Neural cell (in vitro differentiated cells): ENCODE data around the gene ADCY5. TPM values are rescaled to one million over a fixed set of nuclear protein-coding genes. Genes with fewer than 3 reads are reported as not detected.

Source experiments
- H2AFZ ChIP-seq: fragments of 200-600, 300-800 bp; sonication (generic), shearing (Covaris generic); 2 replicates; pipeline ENCODE4 v1.6.0; 2014; ENCODE audit warnings: low read depth, mild to moderate bottlenecking, antibody characterized with exemption, low read length, moderate library complexity
- H3F3A ChIP-seq: fragments of 200-600 bp; shearing (Covaris generic); 2 replicates; pipeline ENCODE4 v1.6.1; 2016; ENCODE audit warnings: mild to moderate bottlenecking, moderate library complexity, mixed read lengths, antibody characterized with exemption, low read length; ENCODE audit not compliant: insufficient read depth, poor library complexity, severe bottlenecking
- H3K27ac ChIP-seq: fragments of 200-600, 300-800 bp; sonication (generic), shearing (Covaris generic); 2 replicates; pipeline ENCODE4 v1.5.1; 2014; ENCODE audit warnings: mild to moderate bottlenecking, low read length, moderate library complexity
- H3K27me3 ChIP-seq: fragments of 300-800, 200-600 bp; sonication (generic), shearing (Covaris generic); 2 replicates; pipeline ENCODE4 v1.6.0; 2014; ENCODE audit warnings: mild to moderate bottlenecking, low read depth, low read length, moderate library complexity; ENCODE audit not compliant: insufficient read depth
- H3K36me3 ChIP-seq: fragments of 300-800, 200-600 bp; sonication (generic), shearing (Covaris generic); 2 replicates; pipeline ENCODE4 v1.5.1; 2014; ENCODE audit warnings: mild to moderate bottlenecking, antibody characterized with exemption, low read length, moderate library complexity; ENCODE audit not compliant: insufficient read depth
- H3K4me2 ChIP-seq: fragments of 300-800, 200-600 bp; sonication (generic), shearing (Covaris generic); 2 replicates; pipeline ENCODE4 v1.6.0; 2014; ENCODE audit warnings: mild to moderate bottlenecking, low read length
- H3K4me3 ChIP-seq: fragments of 300-800, 200-600 bp; sonication (generic), shearing (Covaris generic); 2 replicates; pipeline ENCODE4 v1.5.1; 2014; ENCODE audit warnings: mild to moderate bottlenecking, low read length, moderate library complexity
- H3K79me2 ChIP-seq: fragments of 200-600 bp; shearing (Covaris generic); replicated peaks from 2 replicates; pipeline ENCODE4 v1.6.0; 2014; ENCODE audit warnings: mild to moderate bottlenecking, low read length, moderate library complexity; ENCODE audit not compliant: insufficient read depth
- H3K9ac ChIP-seq: fragments of 300-800, 200-600 bp; sonication (generic), shearing (Covaris generic); 2 replicates; pipeline ENCODE4 v1.6.1; 2016; ENCODE audit warnings: mild to moderate bottlenecking, low read length, mixed read lengths
- H3K9me2 ChIP-seq: fragments of 200-600 bp; shearing (Covaris generic); 2 replicates; pipeline ENCODE4 v1.6.1; 2016; ENCODE audit warnings: mild to moderate bottlenecking, low read length, mixed read lengths; ENCODE audit not compliant: insufficient read depth
- H3K9me3 ChIP-seq: fragments of 200-600, 300-800 bp; sonication (generic), shearing (Covaris generic); 2 replicates; pipeline ENCODE4 v1.6.1; 2016; ENCODE audit warnings: mild to moderate bottlenecking, mixed run types, low read length, moderate library complexity, mixed read lengths
- H4K20me1 ChIP-seq: fragments of 200-600 bp; shearing (Covaris generic); 2 replicates; pipeline ENCODE4 v1.6.1; 2016; ENCODE audit warnings: mild to moderate bottlenecking, mixed run types; ENCODE audit not compliant: insufficient read depth
- CTCF ChIP-seq: fragments of 450-650 bp; IDR thresholded peaks from 2 replicates; pipeline ENCODE4 v1.5.1; 2014; ENCODE audit warnings: antibody characterized with exemption, mild to moderate bottlenecking, moderate library complexity; ENCODE audit not compliant: poor library complexity, severe bottlenecking
- EP300 ChIP-seq: fragments of 450-650 bp; conservative IDR thresholded peaks from 2 replicates; pipeline ENCODE4 v1.6.1; 2014; ENCODE audit warnings: antibody characterized with exemption, mild to moderate bottlenecking, moderate library complexity; ENCODE audit not compliant: poor library complexity, severe bottlenecking
- EZH2 ChIP-seq: fragments of 200-600, 300-800 bp; shearing (Covaris generic), sonication (generic); IDR thresholded peaks from 2 replicates; pipeline ENCODE4 v1.6.1; 2014; ENCODE audit warnings: antibody characterized with exemption, low read length, borderline replicate concordance, mild to moderate bottlenecking; ENCODE audit not compliant: insufficient read depth, poor library complexity, severe bottlenecking
- MXI1 ChIP-seq: fragments of 450-650 bp; conservative IDR thresholded peaks from 2 replicates; pipeline ENCODE4 v1.6.1; 2014; ENCODE audit warnings: antibody characterized with exemption, mild to moderate bottlenecking; ENCODE audit not compliant: poor library complexity, severe bottlenecking
- POLR2AphosphoS5 ChIP-seq: IDR thresholded peaks from 2 replicates; pipeline ENCODE4 v1.6.1; 2012
- RAD21 ChIP-seq: fragments of 450-650 bp; conservative IDR thresholded peaks from 2 replicates; pipeline ENCODE4 v1.6.1; 2014; ENCODE audit warnings: antibody characterized with exemption, mild to moderate bottlenecking, moderate library complexity
- REST ChIP-seq: IDR thresholded peaks from 2 replicates; pipeline ENCODE4 v1.6.1; 2012; ENCODE audit warnings: borderline replicate concordance
- SMC3 ChIP-seq: fragments of 450-650 bp; conservative IDR thresholded peaks from 2 replicates; pipeline ENCODE4 v1.6.1; 2014; ENCODE audit warnings: antibody characterized with exemption, mild to moderate bottlenecking, moderate library complexity; ENCODE audit not compliant: poor library complexity
- TAF1 ChIP-seq: IDR thresholded peaks from 2 replicates; pipeline ENCODE4 v1.6.1; 2012; ENCODE audit warnings: low read depth
- polyA plus RNA-seq: library from polyadenylated mRNA; depleted of rRNA; stranded (reverse); fragments of >200 nt; gene quantifications from 2 replicates; pipeline ENCODE4 v1.2.3, GENCODE V29; 2014

Gene ADCY5
- polyA plus RNA-seq, 1 donor from 2014 or later: 7.7 TPM

GRCh38 chr3:123409443-123410148, 39.3 kb downstream of the ADCY5 start:
- no peaks in the 10 kb centered on the region for H3K27me3 ChIP-seq
- H3K9me3 ChIP-seq: no peaks in the 10 kb centered on the region
- TF ChIP-seq POLR2AphosphoS5: no peak
- no peak for TF ChIP-seq REST
- no peak for TF ChIP-seq EZH2
- no peak for TF ChIP-seq RAD21
- TF ChIP-seq SMC3: no peak
- no peak for TF ChIP-seq TAF1
- TF ChIP-seq EP300: no peak
- TF ChIP-seq MXI1: no peak
- no peak for TF ChIP-seq CTCF
- no peaks in the 10 kb centered on the region for H3F3A ChIP-seq
- no peak overlapping the region for H3K9ac ChIP-seq
- H3K4me3 ChIP-seq: no peak overlapping the region
- H3K79me2 ChIP-seq: no peaks in the 10 kb centered on the region
- no peak overlapping the region for H3K27ac ChIP-seq
- H2AFZ ChIP-seq: no peak overlapping the region
- no peak overlapping the region for H3K4me2 ChIP-seq
- H3K36me3 ChIP-seq: no peaks in the 10 kb centered on the region
- no peaks in the 10 kb centered on the region for H4K20me1 ChIP-seq
- H3K9me2 ChIP-seq: no peaks in the 10 kb centered on the region

- H3K9ac ChIP-seq: no peak overlapping the region
- no peak overlapping the region for H3K4me3 ChIP-seq
- no peaks in the 10 kb centered on the region for H3K36me3 ChIP-seq
- H3K79me2 ChIP-seq: no peaks in the 10 kb centered on the region
- H3K9me3 ChIP-seq: no peaks in the 10 kb centered on the region
- no peak overlapping the region for H3K27ac ChIP-seq
- H4K20me1 ChIP-seq: no peaks in the 10 kb centered on the region
- H2AFZ ChIP-seq: no peak overlapping the region
- no peaks in the 10 kb centered on the region for H3K9me2 ChIP-seq
- TF ChIP-seq MXI1 (no peak), POLR2AphosphoS5 (no peak), SMC3 (no peak), REST (no peak), EP300 (no peak), CTCF (no peak), TAF1 (no peak), RAD21 (no peak), EZH2 (no peak)
- H3K27me3 ChIP-seq: no peaks in the 10 kb centered on the region
- no peaks in the 10 kb centered on the region for H3F3A ChIP-seq
- H3K4me2 ChIP-seq: no peak overlapping the region
Observed at GRCh38 chr3:123406598-123406997, 42.3 kb downstream of the ADCY5 start.
